ENCODE data around the gene PXMP4.

PXMP4 gene

GRCh38 chr20:33667676-33668465 lies 52.2 kb downstream of the PXMP4 start:
- DNase-seq = peak; percentile 91

GRCh38 chr20:33667245-33667675 lies 52.9 kb downstream of the PXMP4 start:
- no peak for DNase-seq

- peak; percentile 97 for DNase-seq
Observed at GRCh38 chr20:33666293-33667244, 53.5 kb downstream of the PXMP4 start, which contains the start of gene ACTL10. TSS of gene ACTL10 (plus strand) at chr20:33666943. CDS start at chr20:33667498, 555 bp downstream.

- DNase-seq = no peak
Observed at GRCh38 chr20:33664762-33665144, 55.4 kb downstream of the PXMP4 start.

- DNase-seq = no peak
Observed at GRCh38 chr20:33664085-33664761, 55.9 kb downstream of the PXMP4 start.

GRCh38 chr20:33663161-33664084 lies 56.7 kb downstream of the PXMP4 start:
- peak; percentile 89 for DNase-seq

- DNase-seq = no peak
Observed at GRCh38 chr20:33662172-33662571, 57.9 kb downstream of the PXMP4 start, which contains the start of gene C20orf144. TSS of gene C20orf144 (plus strand) at chr20:33662327. CDS start at chr20:33662346, 19 bp downstream.

- DNase-seq = no peak
Observed at GRCh38 chr20:33660685-33661058, 59.4 kb downstream of the PXMP4 start.

- DNase-seq = no peak
Observed at GRCh38 chr20:33660035-33660684, 60.0 kb downstream of the PXMP4 start.

- DNase-seq = no peak
Observed at GRCh38 chr20:33659341-33660034, 60.6 kb downstream of the PXMP4 start.

- DNase-seq = no peak
Observed at GRCh38 chr20:33658929-33659328, 61.2 kb downstream of the PXMP4 start.

- DNase-seq = no peak
Observed at GRCh38 chr20:33658510-33658909, 61.6 kb downstream of the PXMP4 start.

GRCh38 chr20:33657704-33658095 lies 62.4 kb downstream of the PXMP4 start:
- no peak for DNase-seq

- DNase-seq = no peak
Observed at GRCh38 chr20:33656783-33657703, 63.1 kb downstream of the PXMP4 start.

- DNase-seq = no peak
Observed at GRCh38 chr20:33656010-33656782, 63.9 kb downstream of the PXMP4 start.

GRCh38 chr20:33655164-33655563 lies 64.9 kb downstream of the PXMP4 start:
- DNase-seq = no peak

- DNase-seq = no peak
Observed at GRCh38 chr20:33654680-33655161, 65.4 kb downstream of the PXMP4 start.

GRCh38 chr20:33653900-33654596 lies 66.1 kb downstream of the PXMP4 start:
- DNase-seq = no peak
